Esophagus muscularis mucosa (tissue), 4 donors: Measurements from ENCODE around the gene RMRP. TPM values are rescaled to one million over a fixed set of nuclear protein-coding genes. Genes with fewer than 3 reads are reported as not detected.

ENCODE experiments used
- DNase-seq: peaks from one replicate; pipeline ENCODE4 v3.0.0-alpha.2; 2017; ENCODE audit errors: extremely low spot score
- H3K27ac ChIP-seq, 4 donors: fragments of 200-600 bp; sonication (generic); replicated peaks in 1 of 4; 1 replicate in 3 of 4; 2 replicates in 1 of 4; pipeline ENCODE4 v1.5.1; 2016 to 2019; ENCODE audit warnings: mild to moderate bottlenecking in 1 of 4
- H3K27me3 ChIP-seq, 4 donors: fragments of 200-600 bp; sonication (generic); one replicate each; pipeline versions ENCODE4 v1.5.1 to v1.6.0; 2016 to 2019
- H3K36me3 ChIP-seq, 4 donors: fragments of 200-600 bp; sonication (generic); one replicate each; pipeline ENCODE4 v1.5.1; 2016 to 2019
- H3K4me1 ChIP-seq, 4 donors: fragments of 200-600 bp; sonication (generic); one replicate each; pipeline ENCODE4 v1.5.1; 2016 to 2019
- H3K4me3 ChIP-seq, 4 donors: fragments of 200-600 bp; sonication (generic); 1 replicate in 2 of 4; 2 replicates in 2 of 4; pipeline ENCODE4 v1.5.1; 2016 to 2019; ENCODE audit warnings: mild to moderate bottlenecking in 4 of 4, moderate library complexity in 1 of 4
- H3K9me3 ChIP-seq, 4 donors: fragments of 200-600 bp; sonication (generic); 1 replicate in 3 of 4; 2 replicates in 1 of 4; pipeline ENCODE4 v1.5.1; 2016 to 2019
- CTCF ChIP-seq, 3 experiments: fragments of 200-600 bp in 2 of 3; fragments of 450-650 bp in 1 of 3; sonication (generic) in 2 of 3; IDR thresholded peaks; one replicate each; pipeline ENCODE4 v1.5.1; 2017 to 2019; ENCODE audit warnings: antibody characterized with exemption in 3 of 3, mild to moderate bottlenecking in 2 of 3, moderate library complexity in 1 of 3
- EP300 ChIP-seq: sonication (generic); formaldehyde crosslinking; IDR thresholded peaks from one replicate; pipeline ENCODE4 v1.6.1; 2017; ENCODE audit warnings: antibody characterized with exemption
- POLR2A ChIP-seq: fragments of 450-650 bp; IDR thresholded peaks from one replicate; pipeline ENCODE4 v1.6.1; 2017; ENCODE audit warnings: antibody characterized with exemption, moderate library complexity, mild to moderate bottlenecking, low read depth
- POLR2AphosphoS5 ChIP-seq, 2 donors: sonication (generic); formaldehyde crosslinking; IDR thresholded peaks; one replicate each; pipeline ENCODE4 v1.6.1; 2017; ENCODE audit warnings: antibody characterized with exemption in 2 of 2
- WGBS: methylation state at CpG from one replicate; pipeline ENCODE4 v1.1.5; 2018; 5-methylcytosine and 5-hydroxymethylcytosine counted together
- intact Hi-C: fragments of 100-400 bp; cut with DNase I; formaldehyde crosslinking; loops from one replicate; pipeline ENCODE4 v1.15.1; 2023
- total RNA-seq, 4 donors: library from RNA; depleted of rRNA; stranded (reverse); fragments of >200 nt; gene quantifications; one replicate each; pipeline versions ENCODE4 v1.1.0 to v1.2.1, GENCODE V29; 2016

RMRP gene
- total RNA-seq, 4 donors from 2014 or later = 1,899 to 6,162 (median 2,510) TPM

- DNase-seq = no peak
- Histone ChIP-seq H3K27me3 (no peaks in the 10 kb centered on the region), H3K36me3 (peaks cover 64 to 79% (median 75%) of the 10 kb centered on the region in 4 donors), H3K9me3 (no peaks in the 10 kb centered on the region), H3K4me1 (peaks cover 0 to 83% (median 53%) of the 10 kb centered on the region in 4 donors), H3K4me3 (no peak overlapping the region), H3K27ac (peak overlapping the region; percentile 95 to 98 (median 96))
- TF ChIP-seq EP300 = no peak
- no peak for TF ChIP-seq POLR2A
- no peak for TF ChIP-seq CTCF (IDR thresholded peaks at IDR 0.05)
- TF ChIP-seq POLR2AphosphoS5 (IDR thresholded peaks at IDR 0.05) = no peak
- WGBS = 77% methylated on average over 5 of the region's 5 CpGs
- intact Hi-C loops = no loop called here
Observed at GRCh38 chr9:35698231-35698630, 40.4 kb upstream of the RMRP start.

- no peaks in the 10 kb centered on the region for H3K9me3 ChIP-seq
- intact Hi-C loops = no loop called here
- peaks cover 56 to 71% (median 68%) of the 10 kb centered on the region in 4 donors for H3K36me3 ChIP-seq
- no peak for TF ChIP-seq POLR2A
- TF ChIP-seq CTCF (IDR thresholded peaks at IDR 0.05) = no peak
- no peak for TF ChIP-seq POLR2AphosphoS5 (IDR thresholded peaks at IDR 0.05)
- no peak for TF ChIP-seq EP300
- H3K4me1 ChIP-seq = peaks cover 0 to 91% (median 58%) of the 10 kb centered on the region in 4 donors
- H3K27me3 ChIP-seq = no peaks in the 10 kb centered on the region
- H3K4me3 ChIP-seq = no peak overlapping the region
- no peak for DNase-seq
- 73% methylated on average over 13 of the region's 14 CpGs for WGBS
- peak overlapping the region; percentile 95 to 98 (median 96) for H3K27ac ChIP-seq
Observed at GRCh38 chr9:35697486-35697885, 39.7 kb upstream of the RMRP start.

- H3K4me3 ChIP-seq = no peak overlapping the region
- intact Hi-C loops = no loop called here
- 37% methylated on average over 9 of the region's 9 CpGs for WGBS
- H3K4me1 ChIP-seq = peaks cover 0 to 96% (median 64%) of the 10 kb centered on the region in 4 donors
- peak overlapping the region; percentile 95 to 98 (median 96) for H3K27ac ChIP-seq
- no peaks in the 10 kb centered on the region for H3K9me3 ChIP-seq
- peak; percentile 95 for DNase-seq
- H3K36me3 ChIP-seq = peaks cover 48 to 63% (median 60%) of the 10 kb centered on the region in 4 donors
- no peaks in the 10 kb centered on the region for H3K27me3 ChIP-seq
- peak; percentile 76 to 94 (median 93) for TF ChIP-seq CTCF (IDR thresholded peaks at IDR 0.05)
- TF ChIP-seq POLR2A = no peak
- peak; percentile 86 to 90 for TF ChIP-seq POLR2AphosphoS5 (IDR thresholded peaks at IDR 0.05)
- peak; percentile 95 for TF ChIP-seq EP300
Observed at GRCh38 chr9:35696520-35697215, 38.8 kb upstream of the RMRP start.

- TF ChIP-seq EP300 (no peak), POLR2AphosphoS5 (IDR thresholded peaks at IDR 0.05) (no peak), POLR2A (no peak), CTCF (IDR thresholded peaks at IDR 0.05) (no peak)
- H3K4me3 ChIP-seq = no peak overlapping the region
- no peaks in the 10 kb centered on the region for H3K9me3 ChIP-seq
- H3K27me3 ChIP-seq = no peaks in the 10 kb centered on the region
- no peak for DNase-seq
- H3K4me1 ChIP-seq = peaks cover 0 to 91% (median 69%) of the 10 kb centered on the region in 4 donors
- intact Hi-C loops = no loop called here
- H3K36me3 ChIP-seq = peaks cover 41 to 56% (median 53%) of the 10 kb centered on the region in 4 donors
- WGBS = 81% methylated on average over 3 of the region's 3 CpGs
- H3K27ac ChIP-seq = peak overlapping the region; percentile 95 to 98 (median 96)
Observed at GRCh38 chr9:35695943-35696401, 38.2 kb upstream of the RMRP start.
